Forelimb muscle (tissue), 1 donor: ENCODE results near the gene ZMYM3. TPM values are rescaled to one million over a fixed set of nuclear protein-coding genes. Genes with fewer than 3 reads are reported as not detected.

Experiments
- DNase-seq: peaks from one replicate; pipeline ENCODE4 v3.0.0-alpha.2; 2013; ENCODE audit warnings: low read depth
- polyA plus RNA-seq: library from polyadenylated mRNA; unstranded; fragments of 120-200 nt; gene quantifications from one replicate; pipeline ENCODE4 v1.2.1, GENCODE V29; 2013; ENCODE audit not compliant: insufficient read length

The ZMYM3 gene
- polyA plus RNA-seq, 1 donor, result 18.0 TPM

DNA sequence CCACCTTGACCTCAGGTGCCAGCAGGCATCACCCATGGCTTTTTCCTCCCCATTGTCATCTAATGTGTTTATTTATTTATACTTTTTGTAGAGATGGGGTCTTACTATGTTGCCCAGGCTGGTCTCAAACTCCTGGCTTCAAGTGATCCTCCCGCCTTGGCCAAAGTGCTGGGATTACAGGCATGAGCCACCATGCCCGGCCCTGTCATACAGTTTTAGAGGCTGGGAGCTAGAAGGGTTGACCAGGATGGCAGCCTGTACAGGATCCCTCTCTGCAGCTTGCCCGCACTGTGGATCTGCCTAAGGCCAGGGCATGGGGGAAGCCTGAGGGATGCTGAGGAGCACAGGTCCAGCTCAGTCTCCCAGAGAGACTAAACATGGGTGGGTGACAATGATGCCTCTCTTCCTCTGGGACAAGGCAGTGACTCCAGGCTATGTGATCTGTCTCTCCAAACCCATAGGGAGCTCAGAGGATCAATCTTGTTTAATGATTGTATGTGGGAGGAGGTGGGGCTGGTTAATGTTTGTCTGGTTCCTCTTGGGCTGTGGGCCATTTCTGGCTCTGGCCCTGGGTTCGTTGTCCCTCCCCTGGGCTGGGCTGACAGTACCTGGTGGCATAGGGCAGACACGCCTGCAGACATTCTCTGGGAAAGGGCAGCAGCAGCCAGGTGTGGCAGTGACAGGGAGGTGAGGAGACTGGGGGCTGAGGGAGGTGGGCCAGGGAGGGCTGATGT lies 39.2 kb downstream of the ZMYM3 start:
- DNase-seq, result no peak

DNA sequence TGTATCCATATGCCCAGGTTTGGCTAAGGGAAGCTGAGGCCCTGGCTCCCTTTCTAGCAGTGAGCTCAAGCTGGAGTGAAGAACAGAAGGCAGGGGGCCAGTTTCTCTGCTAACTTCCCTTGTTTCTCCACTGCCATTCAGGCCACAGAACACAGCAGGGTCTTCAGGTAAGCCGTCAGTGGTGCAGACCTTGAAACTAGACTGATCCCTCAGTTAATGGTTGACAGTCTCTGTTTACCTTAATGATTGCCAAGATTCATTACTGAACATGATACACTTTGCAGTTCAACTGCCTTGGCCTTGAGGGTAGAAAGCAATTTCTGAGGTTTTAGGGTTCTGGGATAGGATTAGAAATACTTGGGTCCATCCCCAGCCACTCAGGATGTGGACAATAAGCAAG lies 39.8 kb downstream of the ZMYM3 start:
- no peak for DNase-seq

DNA sequence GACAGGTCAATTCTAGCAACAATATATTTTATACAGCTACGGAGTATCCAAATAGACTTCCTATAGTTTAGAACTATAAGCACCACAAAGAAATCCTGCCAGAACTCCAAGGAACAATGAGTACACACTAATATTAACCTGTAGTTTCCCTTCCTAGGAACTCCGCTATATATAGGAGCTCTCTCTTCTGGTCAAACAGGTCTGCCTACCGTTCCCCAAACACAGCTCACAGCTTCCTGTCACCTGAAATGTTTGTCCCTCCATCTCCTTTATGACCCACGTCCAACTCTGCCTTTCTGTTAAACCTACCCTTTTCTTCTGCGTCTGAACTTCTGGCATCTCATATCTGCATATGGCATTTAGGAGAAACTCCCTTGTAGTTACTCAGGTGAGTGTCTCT lies 41.4 kb downstream of the ZMYM3 start:
- DNase-seq, result no peak

DNA sequence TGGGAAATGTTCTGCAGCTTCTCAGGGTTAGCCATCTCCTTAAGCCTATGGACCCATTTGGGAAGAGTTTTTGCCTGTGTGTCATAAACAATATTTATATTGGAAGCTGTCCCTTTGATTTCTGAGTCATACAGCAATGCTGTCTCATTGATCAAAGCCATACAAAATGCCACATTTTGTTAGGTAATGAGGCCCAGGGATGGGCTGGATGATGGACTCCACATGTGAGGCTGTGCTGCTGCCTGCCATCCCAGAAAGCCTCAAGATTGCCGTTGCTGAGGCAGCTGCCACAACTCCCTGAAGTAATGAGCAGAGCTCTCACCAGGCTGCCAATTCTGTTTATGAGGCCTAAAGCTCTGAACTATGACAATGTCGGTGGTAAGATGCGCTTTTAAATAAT lies 43.1 kb downstream of the ZMYM3 start:
- no peak for DNase-seq

DNA sequence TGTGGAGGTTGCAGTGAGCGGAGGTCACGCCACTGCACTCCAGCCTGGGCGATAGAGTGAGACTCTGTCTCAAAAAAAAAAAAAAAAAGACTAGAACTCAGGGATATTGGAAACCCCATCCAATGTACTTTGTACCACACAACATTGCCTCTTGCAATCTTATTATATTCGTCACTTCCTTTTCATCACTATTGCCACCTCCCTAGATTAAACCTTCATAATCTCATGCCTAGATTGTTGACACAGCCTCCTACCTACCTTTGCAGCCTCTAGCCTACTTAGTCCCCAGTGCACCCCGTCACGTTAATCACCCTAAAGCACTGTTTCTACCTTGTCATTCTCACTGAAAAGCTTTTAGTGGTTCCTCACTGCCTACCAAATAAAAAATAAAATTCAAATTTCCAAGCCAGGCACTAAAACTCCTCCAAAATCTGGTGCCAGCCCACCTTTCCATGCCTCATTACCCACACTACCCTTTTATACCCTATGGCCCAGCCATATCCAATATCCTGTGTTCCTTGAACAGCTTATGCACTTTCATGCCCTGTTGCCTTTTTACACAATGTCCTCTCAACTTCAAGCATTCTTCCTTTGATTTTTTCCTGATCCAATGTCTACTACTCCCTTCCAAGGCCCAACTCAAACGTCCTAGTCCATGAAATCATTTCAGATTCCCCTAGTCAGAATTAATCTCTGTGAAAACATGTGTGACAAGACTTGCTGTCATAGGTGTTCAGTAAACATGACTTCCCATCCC lies 54.5 kb downstream of the ZMYM3 start:
- no peak for DNase-seq

DNA sequence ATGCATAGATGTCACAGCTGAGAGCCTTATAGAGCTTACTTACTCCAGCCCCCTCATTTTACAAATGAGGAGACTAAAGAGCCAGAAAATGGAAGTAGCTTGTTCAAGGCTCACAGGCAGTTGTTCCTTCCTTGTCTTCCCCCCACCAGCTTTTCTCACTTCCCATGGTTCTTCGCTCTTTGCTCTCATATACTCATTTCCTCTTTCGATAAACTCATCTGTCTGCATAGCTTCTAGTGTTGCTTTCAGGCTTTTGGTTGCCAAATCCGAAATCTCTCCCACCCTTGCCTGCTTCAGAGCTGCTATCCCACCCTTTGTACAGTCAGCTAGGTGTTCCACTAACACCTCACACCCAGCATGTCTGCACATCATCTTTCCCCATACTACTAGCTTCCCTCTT lies 55.9 kb downstream of the ZMYM3 start:
- no peak for DNase-seq

DNA sequence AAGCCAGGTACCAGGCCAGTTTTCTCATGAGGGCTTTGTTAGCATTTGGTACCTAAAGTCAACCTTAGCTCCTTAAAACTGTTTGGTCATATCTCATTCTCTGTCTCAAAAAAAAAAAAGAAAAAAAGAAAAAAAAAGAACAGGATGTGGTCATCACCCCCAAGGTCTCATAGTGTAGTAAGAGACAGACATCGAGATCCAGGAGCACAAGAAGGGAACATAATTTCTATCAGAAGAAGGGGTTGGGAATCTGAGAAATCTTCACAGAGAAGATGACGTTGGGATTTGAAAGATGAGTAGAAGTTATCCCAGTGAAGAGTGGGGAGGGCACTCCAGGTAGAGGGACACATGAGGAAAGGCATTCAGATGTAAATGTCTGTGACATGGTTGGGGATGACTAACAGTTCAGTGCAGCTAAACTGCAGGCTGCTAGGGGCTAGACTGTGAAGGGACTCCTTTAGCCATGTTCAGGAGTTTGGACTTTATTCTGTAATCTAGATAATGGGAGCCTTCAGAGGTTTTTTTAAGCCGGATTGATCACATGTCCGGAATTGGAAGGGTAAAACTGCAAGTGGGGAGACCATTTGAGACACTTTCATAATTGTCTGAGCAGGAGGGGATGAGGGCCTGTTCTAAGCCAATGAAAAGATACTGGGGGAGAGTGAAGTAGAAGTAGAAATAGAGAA lies 57.8 kb downstream of the ZMYM3 start:
- DNase-seq, result no peak

DNA sequence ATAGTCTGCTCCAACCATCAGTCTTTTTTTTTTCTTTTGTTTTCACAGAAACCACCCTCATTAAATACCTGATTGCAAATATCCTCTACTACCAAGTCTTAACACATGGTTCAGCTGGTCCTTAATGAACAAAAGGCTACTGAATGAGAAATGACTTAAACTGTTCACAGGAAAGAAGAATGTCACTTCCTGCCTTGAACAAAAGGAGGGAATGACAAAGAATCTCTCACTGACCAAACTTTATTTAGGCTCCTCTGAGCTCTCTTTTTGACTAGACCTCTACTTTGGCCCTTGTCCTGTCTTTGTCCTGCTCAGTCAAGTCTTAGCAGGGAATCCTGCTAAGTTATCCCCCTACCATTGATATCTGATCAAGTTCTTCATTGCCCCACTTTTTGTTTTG lies 62.7 kb downstream of the ZMYM3 start:
- DNase-seq, result no peak

Other genes starting within 250 kb of the ZMYM3 start
- 48.6 TPM for gene SNX12, start 185.8 kb downstream of the ZMYM3 start, polyA plus RNA-seq
- 41.0 TPM for gene FOXO4, start 158.3 kb downstream of the ZMYM3 start, polyA plus RNA-seq
- 0.54 TPM for gene CXorf65, start 147.4 kb downstream of the ZMYM3 start, polyA plus RNA-seq
- 1.5 TPM for gene IL2RG, start 142.6 kb downstream of the ZMYM3 start, polyA plus RNA-seq
- 44.2 TPM for gene MED12, start 135.5 kb downstream of the ZMYM3 start, polyA plus RNA-seq
- 2.9 TPM for gene NLGN3, start 109.3 kb downstream of the ZMYM3 start, polyA plus RNA-seq
- gene GJB1, start 30.9 kb downstream of the ZMYM3 start, polyA plus RNA-seq, result not detected
- 300 TPM for gene NONO, start 29.5 kb upstream of the ZMYM3 start, polyA plus RNA-seq
- gene ITGB1BP2, start 47.6 kb upstream of the ZMYM3 start, polyA plus RNA-seq, result 142 TPM
- gene TAF1, start 112.2 kb upstream of the ZMYM3 start, polyA plus RNA-seq, result 25.0 TPM